Measurements from ENCODE around the gene RPL4. TPM values are rescaled to one million over a fixed set of nuclear protein-coding genes. Genes with fewer than 3 reads are reported as not detected.
"Not testable (repeated sequence)": the region's sequence is repeated elsewhere in the genome, so short reads cannot be mapped to it uniquely, and the experiment has no call there.

RPL4 gene
- 5,364 and 5,662 TPM in 2 replicates for total RNA-seq (2014; rRNA removed; shearing (Covaris generic))

DNA sequence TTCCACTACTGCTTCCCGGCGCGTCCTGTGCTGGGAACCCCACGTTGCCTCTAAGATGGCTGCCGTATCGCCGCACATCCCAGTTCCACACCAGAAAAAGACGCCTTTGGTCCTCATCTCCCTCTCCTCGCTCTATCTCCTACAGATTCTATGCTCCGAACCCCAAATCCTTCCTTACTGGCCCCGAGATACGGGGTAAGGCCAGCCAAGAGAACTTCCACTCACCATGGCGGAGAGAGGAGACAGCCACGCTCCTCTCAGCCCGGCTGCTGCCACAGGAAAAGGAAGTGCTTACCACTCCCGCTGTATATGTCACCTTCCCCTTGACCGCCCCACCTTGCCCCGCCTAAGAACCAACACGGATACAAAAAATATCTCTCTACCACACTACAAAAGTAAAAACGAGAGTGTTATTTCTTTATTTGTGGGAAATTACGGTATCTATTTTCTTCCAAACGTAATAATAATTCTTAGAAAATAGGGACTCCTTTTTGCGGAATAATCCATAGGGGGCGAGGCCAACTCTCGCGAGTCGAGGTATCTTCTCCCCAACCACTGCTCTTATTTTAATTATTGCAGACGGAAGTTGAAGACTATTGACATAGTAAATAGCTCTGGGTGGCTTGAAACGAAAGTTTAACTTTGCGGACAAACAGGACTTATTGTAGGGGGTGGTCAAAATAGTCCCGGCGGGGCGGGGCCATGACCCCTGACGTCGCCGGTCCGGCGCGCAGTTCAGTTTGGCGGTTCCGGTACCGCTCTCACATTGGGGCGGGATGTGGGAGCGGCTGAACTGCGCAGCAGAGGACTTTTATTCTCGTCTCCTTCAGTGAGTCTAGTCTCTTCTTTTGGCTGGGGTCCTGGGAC is at the start of gene RPL4, which contains the start of gene ZWILCH:
RPL4 (minus strand) TSS at position 293 of the 867 bp plus-strand sequence; CDS start at position 228, 65 bp downstream.
ZWILCH (plus strand) TSS at position 764 of the 867 bp plus-strand sequence; CDS start at position 777, 13 bp downstream.
- DNase-seq (ENCODE audit: low spot score): peak; percentile 96

DNA sequence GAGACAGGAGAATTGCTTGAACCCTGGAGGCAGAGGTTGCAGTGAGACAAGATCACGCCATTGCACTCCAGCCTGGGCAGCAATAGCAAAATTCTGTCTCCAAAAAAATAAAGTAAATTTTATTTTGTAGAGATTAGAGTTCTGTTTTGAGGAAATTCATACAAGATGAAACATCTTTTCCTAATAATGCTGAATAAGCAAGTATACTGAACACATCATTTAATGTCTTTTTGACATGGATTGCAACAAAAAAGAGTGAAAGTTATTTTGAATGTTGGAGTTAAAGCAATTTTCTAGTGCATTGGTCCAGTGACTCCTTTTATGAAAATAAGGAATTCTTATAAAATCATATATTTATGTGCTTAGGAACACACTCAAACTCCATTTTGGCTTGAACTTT is 40.6 kb upstream of the RPL4 start:
- no peak for DNase-seq (ENCODE audit: low spot score)

DNA sequence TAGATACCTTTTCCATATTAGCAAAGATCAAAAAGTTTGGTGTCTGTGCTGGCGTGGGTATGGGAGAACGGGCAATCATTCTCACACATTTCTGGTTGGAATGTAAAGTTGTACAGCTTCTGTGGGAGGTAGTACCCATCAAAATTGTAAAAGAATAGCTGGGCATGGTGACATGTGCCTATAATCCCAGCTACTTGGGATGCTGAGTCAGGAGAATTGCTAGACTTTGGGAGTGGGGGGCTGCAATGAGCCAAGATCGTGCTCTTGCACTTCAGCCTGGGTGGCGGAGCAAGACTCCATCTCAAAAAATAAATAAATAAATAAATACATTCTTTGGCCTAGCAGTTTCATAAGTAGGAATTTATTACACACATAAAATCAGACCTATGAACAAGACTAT is 38.2 kb upstream of the RPL4 start:
- no peak for DNase-seq (ENCODE audit: low spot score)

DNA sequence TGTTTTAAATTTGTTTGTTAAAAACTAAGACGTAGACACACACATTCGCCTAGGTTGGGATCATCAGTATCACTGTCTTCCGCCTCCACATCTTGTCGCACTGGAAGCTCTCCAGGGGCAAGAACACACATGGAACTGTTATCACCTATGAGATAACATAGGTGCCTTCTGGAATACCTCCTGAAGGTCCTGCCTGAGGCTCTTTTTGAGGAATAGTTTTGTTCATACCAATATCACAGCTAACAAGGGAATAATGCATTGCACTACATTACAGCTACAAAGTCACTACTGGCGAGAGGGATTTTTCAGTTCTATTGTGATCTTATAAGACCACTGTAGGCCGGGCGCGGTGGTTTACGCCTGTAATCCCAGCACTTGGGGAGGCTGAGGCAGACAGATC is 30.4 kb upstream of the RPL4 start:
- no peak for DNase-seq (ENCODE audit: low spot score)

DNA sequence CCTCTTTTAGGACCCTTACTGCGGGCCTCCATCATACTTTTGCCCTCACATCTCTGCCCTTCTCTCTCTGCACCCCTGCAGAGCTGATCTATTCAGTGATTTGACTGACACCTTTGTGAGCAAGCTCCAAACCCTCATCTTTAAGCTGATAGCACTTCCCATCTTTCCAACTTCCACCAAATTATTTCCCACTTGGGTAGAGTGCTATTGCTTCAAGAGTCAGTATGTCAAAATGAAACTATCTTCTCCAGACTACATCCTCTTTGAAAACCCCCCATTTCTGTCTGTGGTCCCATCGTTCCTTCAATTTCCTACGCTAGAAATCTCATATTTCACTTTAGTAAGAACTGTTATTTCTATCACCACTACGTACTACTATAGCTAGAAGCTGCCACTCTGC is 20.2 kb upstream of the RPL4 start:
- no peak for DNase-seq (ENCODE audit: low spot score)

DNA sequence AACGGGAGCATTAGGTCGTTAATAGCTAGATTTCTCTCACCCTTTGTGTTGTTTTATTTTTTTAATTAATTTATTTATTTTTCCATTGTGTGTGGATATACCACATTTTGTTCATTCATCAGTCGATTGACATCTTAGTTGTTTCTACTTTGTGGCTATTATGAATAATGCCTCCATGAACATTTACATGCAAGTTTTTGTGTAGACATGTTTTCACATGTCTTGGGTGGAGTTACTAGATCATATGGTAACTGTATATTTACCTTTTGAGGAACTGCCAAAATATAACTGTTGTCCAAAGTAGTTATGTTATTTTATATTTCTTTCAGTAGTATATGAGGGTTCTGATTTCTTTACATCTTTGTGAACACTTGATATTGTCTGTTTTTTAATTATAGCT is 19.3 kb upstream of the RPL4 start:
- DNase-seq (ENCODE audit: low spot score): no peak

DNA sequence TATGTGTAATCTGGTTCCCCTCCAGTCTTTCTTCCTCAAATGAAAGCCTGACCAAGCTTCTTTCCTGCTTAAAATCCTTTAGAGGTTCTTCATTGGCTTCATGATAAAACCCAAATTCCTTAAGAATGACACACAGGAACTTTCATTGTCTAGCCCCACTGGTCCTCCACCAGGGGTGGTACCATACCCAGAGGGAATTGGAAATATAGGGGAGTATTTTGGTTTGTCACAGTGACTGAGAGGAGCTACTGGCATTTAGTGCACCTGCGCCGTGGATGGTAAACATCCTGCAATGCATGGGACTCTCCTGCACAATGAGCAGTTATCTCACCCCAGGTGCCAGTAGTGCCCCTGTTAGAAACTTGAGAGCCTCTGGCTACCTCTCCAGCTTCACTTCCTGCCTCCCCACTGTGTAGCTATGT is 11.3 kb upstream of the RPL4 start:
- DNase-seq (ENCODE audit: low spot score): no peak

DNA sequence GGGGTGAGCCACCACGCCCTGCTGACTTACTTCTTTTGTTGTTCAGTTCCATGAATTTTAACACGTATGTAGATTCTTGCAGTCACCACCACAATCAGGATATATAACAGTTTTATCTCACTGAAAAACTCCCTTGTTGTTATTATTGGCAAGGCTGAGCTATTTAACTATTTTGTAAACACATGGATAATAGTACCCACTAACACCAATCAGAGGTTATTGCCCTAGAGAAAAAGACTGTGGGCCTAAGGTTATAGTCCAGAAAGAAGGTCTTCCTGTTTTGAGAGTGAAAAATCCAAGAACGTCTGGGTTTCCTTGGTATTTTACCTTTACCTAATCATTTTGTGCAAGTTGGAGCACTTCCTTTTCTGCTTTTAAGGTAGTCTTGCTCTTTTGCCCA is 9.9 kb upstream of the RPL4 start:
- DNase-seq (ENCODE audit: low spot score): no peak

DNA sequence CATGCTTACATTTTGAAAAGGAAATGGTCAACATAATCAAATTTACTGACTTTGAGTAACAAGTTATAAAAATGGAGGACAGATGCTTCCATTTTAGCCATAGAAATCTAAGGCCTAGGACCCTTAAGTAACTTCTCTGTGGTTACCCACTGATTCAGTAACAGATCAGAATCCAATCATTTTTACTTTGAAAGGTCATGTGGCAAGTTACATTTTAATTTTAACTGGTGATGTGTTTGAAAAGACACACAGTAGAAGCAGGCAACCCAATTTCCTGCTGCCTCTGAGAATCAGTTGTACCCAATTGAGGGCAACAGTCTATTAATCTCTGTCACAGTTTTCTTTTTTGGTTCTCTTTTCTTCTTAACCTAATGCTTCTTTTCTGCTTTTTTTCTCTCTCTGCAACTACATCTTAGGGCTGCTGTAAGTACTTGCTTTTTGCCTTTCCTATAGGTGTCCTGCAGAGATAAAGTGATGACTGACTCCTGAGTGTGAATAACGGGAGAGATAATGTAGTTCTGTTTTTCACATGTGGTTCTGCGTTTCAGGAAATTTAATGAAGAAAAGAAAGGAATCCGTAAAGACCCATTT is 3.7 kb upstream of the RPL4 start:
- DNase-seq (ENCODE audit: low spot score): no peak

DNA sequence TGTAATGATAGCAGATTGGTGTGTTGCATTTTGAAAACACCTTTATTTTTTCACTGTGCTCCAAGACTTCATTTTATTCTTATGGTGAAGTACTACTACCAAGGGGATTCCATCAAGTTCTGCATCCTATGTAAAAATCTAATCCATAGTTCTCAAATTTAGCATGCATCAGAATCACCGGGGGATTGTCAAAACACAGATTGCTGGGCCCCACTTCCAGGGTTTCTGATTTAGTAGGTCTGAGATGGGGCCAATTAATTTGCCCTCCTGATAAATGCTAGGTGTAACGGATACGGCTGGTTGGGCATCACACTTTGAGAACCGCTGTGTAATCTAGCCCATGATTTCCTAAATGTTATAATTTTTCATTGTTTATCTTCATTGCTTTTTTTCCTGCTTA is 1.2 kb upstream of the RPL4 start:
- no peak for DNase-seq (ENCODE audit: low spot score)

DNA sequence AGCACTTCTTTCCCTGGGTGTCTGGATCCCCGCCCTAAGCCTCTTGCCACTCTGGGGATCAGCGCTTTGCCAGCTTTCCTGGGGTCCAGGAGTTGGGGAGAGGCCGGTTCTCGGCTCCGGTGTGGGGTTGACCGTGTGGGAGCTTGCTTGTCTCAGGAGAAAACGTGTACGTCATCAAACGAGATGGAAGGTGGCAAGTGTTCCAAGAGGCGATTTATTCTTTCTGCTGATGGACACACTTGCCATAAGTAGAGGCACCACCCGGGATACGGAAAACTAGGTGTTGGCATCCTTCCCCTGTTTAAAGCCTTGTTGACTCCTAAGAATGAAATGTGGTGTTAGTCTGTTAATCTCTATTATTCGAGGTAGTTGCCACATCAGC is 766 bp upstream of the RPL4 start:
- DNase-seq (ENCODE audit: low spot score): no peak

DNA sequence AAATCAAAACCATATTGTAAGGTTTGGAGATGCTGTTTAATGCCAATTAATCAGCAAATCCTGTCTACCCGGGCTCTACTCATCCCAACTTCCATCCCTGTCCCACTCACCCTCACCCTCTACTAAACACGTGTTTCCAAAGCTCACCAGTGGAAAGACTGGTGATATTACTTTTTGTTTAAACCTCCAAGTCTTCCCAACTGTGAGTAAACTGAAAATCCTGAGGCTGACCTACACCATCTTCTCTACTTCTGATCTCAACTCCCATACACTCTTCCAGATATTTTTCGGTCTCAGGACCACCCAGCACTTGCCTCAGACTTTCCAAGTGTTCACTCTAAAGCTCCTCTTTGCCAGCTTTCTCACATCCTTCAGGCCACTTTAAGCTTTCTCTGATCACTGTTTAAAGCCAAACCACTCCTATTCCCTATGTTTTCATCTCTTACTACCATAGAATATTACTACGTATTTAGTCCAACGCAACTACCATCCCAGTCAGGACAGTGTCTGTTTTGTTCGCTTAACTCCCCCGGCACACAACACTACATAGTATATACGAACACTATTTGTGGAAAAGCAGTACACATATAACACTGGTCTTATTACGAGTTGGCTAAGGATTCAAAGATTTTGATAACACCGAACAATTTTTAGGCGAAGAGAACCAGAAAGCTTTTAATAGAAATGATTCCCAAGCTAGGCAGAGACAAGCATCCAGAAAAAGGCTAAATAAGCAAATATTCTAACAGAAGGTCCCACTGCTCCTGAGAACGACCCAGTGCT is 684 bp downstream of the RPL4 start:
- DNase-seq (ENCODE audit: low spot score): peak; percentile 44

DNA sequence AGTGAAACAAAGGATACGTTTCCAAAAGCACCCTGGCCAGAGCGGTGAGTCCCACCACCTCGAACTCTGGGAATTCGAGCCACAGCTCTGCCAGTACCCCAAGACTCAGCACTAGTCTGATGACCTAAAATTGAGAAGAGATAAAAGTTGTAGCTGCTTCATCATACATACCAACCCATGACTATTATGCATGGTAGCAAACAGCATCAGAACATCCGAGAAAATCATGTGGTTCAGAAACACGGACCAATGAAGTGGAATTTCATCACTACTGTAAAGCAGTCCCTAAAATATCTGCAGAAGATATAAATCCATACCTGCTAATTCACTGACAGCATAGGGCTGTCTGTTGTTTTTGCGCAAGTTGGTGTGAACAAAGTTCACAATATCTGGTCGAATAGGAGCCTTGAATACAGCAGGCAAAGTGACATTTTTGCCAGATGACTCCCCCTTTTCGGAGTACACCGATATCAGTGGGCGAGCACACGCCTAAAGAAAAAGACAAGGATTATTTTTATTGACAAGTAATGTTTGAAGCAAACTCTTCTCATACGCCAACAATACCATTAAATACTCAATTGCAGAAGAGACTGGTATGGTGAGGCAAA is 1.5 kb downstream of the RPL4 start:
- peak; percentile 42 for DNase-seq (ENCODE audit: low spot score)

DNA sequence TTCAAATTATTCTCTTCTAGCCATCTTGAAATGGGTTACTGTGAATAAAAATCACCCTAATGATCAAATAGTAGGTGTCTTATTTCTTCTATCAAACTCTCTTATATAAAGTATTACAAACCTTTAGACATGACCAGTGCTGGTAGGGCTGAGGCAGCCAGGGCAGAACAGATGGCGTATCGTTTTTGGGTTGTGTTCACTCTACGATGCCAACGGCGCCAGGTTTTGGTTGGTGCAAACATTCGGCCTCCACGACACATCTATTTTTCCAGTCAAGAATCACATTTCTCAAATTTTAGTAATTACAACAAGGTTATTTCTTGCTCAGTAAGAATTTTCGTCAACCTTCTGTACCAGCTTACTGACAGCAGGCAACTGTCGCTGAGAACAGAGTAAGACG is 2.2 kb downstream of the RPL4 start:
- no peak for DNase-seq (ENCODE audit: low spot score)

DNA sequence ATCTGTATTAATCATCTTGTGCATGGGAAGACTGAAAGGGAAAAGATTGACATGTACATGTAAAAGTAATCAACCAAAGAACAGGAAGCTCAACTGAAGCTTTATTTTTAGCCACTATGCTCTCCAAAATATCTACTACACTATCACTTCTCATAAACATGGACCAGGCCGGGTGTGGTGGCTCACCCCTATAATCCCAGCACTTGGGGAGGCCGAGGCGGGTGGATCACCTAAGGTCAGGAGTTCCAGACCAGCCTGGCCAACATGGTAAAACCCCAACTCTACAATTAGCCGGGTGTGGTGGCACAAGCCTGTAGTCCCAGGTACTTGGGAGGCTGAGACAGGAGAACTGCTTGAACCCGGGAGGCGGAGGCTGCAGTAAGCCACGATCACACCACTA is 4.3 kb downstream of the RPL4 start:
- DNase-seq (ENCODE audit: low spot score): not testable (repeated sequence)

DNA sequence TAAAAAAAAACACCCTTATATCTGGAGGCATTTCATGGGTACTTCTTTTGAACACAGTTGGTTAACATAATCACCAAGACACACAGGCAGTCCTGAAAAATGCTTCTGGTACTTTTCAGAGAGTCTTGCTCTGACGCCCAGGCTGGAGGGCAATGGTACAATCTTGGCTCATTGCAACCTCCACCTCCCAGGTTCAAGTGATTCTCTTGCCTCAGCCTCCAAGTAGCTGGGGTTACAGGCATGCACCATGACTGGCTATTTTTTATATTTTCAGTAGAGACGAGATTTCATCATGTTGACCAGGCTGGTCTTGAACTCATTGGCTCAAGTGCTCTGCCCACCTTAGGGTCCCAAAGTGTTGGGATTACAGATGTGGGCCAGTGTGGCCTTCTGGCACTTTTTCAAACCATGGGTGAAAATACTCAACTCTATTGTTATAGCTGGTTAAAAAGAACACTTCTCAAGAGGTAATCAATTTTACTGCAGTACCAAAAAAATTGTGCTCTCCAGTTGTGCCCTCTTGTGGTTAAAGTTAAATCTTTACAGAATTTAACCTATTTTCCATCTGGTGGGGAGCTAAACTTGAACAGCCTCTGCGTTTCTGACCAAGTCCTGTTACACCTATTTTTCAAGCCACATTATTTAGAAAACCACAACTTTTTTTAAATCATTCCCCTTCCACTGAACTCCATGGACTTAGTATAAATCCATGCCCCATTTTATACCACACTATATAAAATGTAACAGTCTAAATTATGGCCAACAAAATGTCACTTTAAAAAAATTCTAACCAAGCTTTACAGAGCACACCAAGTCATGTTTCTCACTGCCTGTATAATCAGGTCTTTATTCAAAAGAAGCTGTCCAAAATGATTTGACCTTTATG is 5.9 kb downstream of the RPL4 start:
- DNase-seq (ENCODE audit: low spot score): peak; percentile 41

DNA sequence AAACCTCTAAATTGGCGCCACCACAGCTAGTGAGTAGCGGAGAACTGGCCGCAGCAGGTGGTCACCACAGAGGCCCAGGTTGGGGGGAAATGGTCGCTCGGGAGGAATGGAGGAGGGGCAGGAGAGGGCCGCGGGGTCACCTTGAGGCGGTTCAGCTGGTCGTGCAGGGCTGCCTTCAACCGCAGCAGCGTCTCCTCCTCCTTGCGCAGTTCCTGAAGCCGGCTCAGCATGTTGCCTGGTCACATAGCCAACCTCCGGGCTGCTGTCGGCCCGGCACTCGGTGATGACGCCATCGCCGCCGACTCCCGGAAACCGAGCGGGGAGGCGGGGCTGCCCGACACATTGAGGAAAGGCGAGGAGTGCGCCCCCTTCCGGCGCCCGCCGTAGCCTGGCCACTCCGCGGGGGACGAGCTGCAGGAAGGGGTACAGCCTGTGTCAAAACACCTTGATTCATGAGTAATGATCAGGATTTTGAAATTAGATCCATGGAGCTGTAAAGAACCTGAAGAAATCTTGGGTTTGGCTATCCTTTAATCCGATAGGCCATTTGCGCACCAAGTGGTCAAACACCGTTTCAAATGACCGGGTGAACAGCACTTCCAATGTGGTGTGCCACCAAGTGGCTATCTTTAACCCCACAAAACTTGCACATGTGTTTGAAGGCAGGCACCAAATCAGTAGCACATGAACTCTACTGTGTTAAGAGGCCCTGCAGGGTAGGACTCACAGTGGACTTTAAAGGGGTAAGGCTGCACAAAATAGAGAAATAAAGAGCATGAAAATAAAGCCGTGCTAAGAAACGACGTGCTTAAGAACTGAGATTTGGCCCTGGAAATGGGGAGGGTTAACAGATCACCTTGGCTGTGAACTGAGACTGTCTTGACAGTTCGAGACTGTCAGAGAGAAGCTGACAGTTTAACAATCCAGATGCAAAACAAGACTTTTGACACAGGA is 6.9 kb downstream of the RPL4 start, which contains the start of gene SNAPC5:
SNAPC5 (minus strand) TSS at position 261 of the 954 bp plus-strand sequence; CDS start at position 230, 31 bp downstream.
- DNase-seq (ENCODE audit: low spot score): peak; percentile 99

DNA sequence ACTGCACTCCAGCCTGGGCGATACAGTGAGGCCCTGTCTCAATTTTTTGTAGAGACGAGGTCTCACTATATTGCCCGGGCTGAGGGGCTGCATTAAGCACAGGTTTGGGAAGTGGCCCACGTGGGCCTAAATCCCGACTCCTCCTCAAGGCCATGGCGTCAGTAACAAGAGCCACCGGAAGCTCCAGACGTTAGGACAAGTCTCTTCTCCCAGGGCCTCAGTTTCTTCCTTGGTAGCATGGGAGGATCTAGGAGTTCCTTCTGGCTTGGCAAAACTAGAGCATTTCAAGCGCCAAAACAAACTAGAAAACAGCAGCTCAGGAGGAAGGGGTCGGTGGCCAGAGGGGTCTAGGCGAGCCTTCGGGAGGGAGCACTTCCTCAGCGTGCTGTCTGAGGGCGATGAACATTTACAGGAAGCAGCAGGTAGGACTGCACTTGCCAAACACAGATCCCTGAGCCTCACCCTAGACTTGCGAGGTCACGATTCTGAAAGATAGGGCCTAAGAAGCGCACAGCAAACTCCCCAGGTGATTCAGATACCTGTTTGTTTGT is 7.6 kb downstream of the RPL4 start:
- DNase-seq (ENCODE audit: low spot score): no peak

DNA sequence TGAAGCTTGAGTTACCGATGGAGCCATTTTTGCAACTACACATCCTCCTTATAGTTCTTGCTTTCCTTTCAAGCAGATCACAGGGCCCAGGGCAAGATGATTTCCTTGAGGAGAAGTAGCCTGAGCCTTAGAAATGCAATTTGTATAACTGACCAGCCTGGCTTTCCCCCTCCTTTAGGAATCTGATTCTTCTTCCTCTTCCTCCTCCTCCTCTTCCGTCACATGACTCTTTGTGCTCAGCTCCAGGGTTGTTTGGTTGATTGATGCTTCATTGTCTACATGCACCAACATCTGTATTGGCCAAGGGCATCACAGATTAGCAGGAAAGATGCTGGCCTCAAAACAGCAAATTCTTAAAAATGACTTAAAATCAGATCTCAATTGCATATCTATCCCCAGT is 10.4 kb downstream of the RPL4 start:
- DNase-seq (ENCODE audit: low spot score): no peak

Measured in HT-29 (cell line).